ENCODE data around the gene BTBD16. TPM values are rescaled to one million over a fixed set of nuclear protein-coding genes. Genes with fewer than 3 reads are reported as not detected.

Gene BTBD16
- total and polyA plus RNA-seq, 2 of the 4 experiments (the other 2 are of a cell fraction), result not detected

DNA sequence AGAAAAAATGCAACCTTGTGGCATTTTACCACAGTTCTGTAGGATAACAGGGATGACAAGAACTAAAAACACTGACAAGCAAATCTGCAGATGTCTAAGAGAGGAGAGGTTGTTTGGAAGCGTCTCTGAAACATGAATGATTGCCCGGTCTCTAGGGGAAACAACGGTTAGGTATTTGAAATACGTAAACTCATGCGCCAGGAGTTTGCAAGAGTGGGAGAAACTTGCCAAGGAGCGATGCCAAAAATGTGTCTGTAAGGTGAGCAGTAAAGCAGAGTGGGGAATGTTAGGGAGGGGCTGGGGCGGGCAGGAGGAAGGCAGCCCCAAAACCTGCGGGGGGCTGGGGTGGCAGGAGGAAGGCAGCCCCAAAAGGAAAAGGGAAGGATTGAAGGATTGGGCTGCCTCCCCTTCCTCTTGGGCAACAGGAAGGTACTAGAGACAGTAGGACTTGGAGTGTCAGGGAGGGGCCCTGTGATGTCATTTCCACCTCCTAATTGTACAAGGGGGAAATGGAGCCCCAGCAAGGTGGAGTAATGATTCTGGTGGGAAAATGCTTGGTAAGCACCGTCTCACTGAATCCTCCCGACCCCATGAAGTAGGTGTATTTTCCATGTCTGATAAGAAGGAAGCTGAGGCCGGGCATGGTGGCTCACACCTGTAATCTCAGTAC, 70.2 kb downstream of the BTBD16 start:
- WGBS, 2 experiments (ENCODE audit: extremely low coverage in 2 of 2, insufficient read length in 1 of 2), result 49% methylated on average over 7 of the region's 11 CpGs; no CpG with 5 or more reads in 1 of the 2 experiments
- no peak overlapping the region for H2AK9ac ChIP-seq (replicated peaks; ENCODE audit: low read depth, low read length, poor library complexity)
- no peak overlapping the region for H2AK5ac ChIP-seq (ENCODE audit: low read depth, low read length)
- H3K79me1 ChIP-seq (ENCODE audit: low read depth in 1 of 2, low read length in 2 of 2), result no peaks in the 10 kb centered on the region
- H3K27ac ChIP-seq (ENCODE audit: insufficient read depth, low read length), result no peak overlapping the region
- H2AFZ ChIP-seq (replicated peaks; ENCODE audit: low read length, poor library complexity), result no peak overlapping the region
- H2BK5ac ChIP-seq (ENCODE audit: low read depth, low read length, poor library complexity, severe bottlenecking), result no peak overlapping the region
- H3K4me1 ChIP-seq (ENCODE audit: control insufficient read depth, insufficient read depth, low read length), result no peaks in the 10 kb centered on the region
- peaks cover 10% of the 10 kb centered on the region; the same call in 1 of the 2 replicates for H3K27me3 ChIP-seq (ENCODE audit: control insufficient read depth, insufficient read depth, low read length)
- no peaks in the 10 kb centered on the region for H3K36me3 ChIP-seq (ENCODE audit: control insufficient read depth, insufficient read depth, low read length)
- CTCF ChIA-PET, result interaction anchor here (0.6 kb wide), 1 partner anchor 181 kb away, joined by 3 read pairs; no protein-coding TSS in a partner anchor
- H3K14ac ChIP-seq (replicated peaks; ENCODE audit: low read depth, low read length), result no peak overlapping the region
- H2BK15ac ChIP-seq (ENCODE audit: low read depth, low read length), result no peak overlapping the region
- H4K8ac ChIP-seq (ENCODE audit: low read depth in 2 of 2, low read length in 2 of 2), result no peak overlapping the region
- no peak overlapping the region for H3K4ac ChIP-seq (ENCODE audit: low read depth, low read length)
- DNase-seq (no peak), ATAC-seq (ENCODE audit: low read depth) (no peak)
- H3K23ac ChIP-seq (ENCODE audit: low read depth, low read length), result no peak overlapping the region
- no peak overlapping the region for H4K91ac ChIP-seq (ENCODE audit: insufficient read depth, low read depth, low read length)
- no peak overlapping the region for H3K56ac ChIP-seq (ENCODE audit: extremely low read depth, insufficient read depth, low read length)
- H4K5ac ChIP-seq (ENCODE audit: low read depth, low read length), result no peak overlapping the region
- intact Hi-C loops (cut with micrococcal nuclease), result loop anchor here (5.0 kb wide), 2 partner anchors 34 to 361 kb away; no protein-coding TSS in a partner anchor
- TF ChIP-seq RAD21 (IDR thresholded peaks at IDR 0.05; ENCODE audit: low read length) (no peak), POLR2A (IDR thresholded peaks at IDR 0.05; ENCODE audit: low read depth, low read length) (no peak), RCOR1 (IDR thresholded peaks at IDR 0.05; ENCODE audit: insufficient replicate concordance, low read length) (no peak), CEBPB (IDR thresholded peaks at IDR 0.05; ENCODE audit: low read depth, low read length) (no peak), SMC3 (IDR thresholded peaks at IDR 0.05; ENCODE audit: low read depth, low read length) (no peak), NFE2L2 (IDR thresholded peaks at IDR 0.05; ENCODE audit: low read depth, low read length) (no peak), CHD1 (IDR thresholded peaks at IDR 0.05; ENCODE audit: low read depth, low read length) (no peak), FOS (IDR thresholded peaks at IDR 0.05; ENCODE audit: low read depth, low read length) (no peak), MAFK (IDR thresholded peaks at IDR 0.05; ENCODE audit: low read depth, low read length) (no peak), BHLHE40 (IDR thresholded peaks at IDR 0.05; ENCODE audit: low read depth, low read length) (no peak), MAZ (IDR thresholded peaks at IDR 0.05; ENCODE audit: borderline replicate concordance, low read depth, low read length) (no peak), MXI1 (IDR thresholded peaks at IDR 0.05; ENCODE audit: borderline replicate concordance, low read depth, low read length) (no peak), RFX5 (IDR thresholded peaks at IDR 0.05; ENCODE audit: low read depth, low read length) (no peak)
- TF ChIP-seq, protein P1, sequence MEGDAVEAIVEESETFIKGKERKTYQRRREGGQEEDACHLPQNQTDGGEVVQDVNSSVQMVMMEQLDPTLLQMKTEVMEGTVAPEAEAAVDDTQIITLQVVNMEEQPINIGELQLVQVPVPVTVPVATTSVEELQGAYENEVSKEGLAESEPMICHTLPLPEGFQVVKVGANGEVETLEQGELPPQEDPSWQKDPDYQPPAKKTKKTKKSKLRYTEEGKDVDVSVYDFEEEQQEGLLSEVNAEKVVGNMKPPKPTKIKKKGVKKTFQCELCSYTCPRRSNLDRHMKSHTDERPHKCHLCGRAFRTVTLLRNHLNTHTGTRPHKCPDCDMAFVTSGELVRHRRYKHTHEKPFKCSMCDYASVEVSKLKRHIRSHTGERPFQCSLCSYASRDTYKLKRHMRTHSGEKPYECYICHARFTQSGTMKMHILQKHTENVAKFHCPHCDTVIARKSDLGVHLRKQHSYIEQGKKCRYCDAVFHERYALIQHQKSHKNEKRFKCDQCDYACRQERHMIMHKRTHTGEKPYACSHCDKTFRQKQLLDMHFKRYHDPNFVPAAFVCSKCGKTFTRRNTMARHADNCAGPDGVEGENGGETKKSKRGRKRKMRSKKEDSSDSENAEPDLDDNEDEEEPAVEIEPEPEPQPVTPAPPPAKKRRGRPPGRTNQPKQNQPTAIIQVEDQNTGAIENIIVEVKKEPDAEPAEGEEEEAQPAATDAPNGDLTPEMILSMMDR (conservative IDR thresholded peaks at IDR 0.05; ENCODE audit: low read depth, low read length), result no peak
- TF ChIP-seq, protein P2, sequence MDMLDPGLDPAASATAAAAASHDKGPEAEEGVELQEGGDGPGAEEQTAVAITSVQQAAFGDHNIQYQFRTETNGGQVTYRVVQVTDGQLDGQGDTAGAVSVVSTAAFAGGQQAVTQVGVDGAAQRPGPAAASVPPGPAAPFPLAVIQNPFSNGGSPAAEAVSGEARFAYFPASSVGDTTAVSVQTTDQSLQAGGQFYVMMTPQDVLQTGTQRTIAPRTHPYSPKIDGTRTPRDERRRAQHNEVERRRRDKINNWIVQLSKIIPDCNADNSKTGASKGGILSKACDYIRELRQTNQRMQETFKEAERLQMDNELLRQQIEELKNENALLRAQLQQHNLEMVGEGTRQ (IDR thresholded peaks at IDR 0.05; ENCODE audit: low read depth, low read length), result no peak
- H4K20me1 ChIP-seq (ENCODE audit: insufficient read depth, low read length), result no peaks in the 10 kb centered on the region
- H3K9ac ChIP-seq (ENCODE audit: low read depth, low read length), result no peak overlapping the region
- no peak overlapping the region for H2BK20ac ChIP-seq (ENCODE audit: low read depth, low read length)
- no peaks in the 10 kb centered on the region for H3K9me3 ChIP-seq (ENCODE audit: control insufficient read depth, insufficient read depth, low read length)
- POLR2A ChIA-PET (ENCODE audit: unreplicated experiment), result no interaction called here
- no peak overlapping the region for H3K4me3 ChIP-seq (ENCODE audit: insufficient read depth, low read depth, low read length)
- BruUV-seq (replicated peaks), result no TSS peak
- H3K9me1 ChIP-seq (ENCODE audit: insufficient read depth, low read length), result no peaks in the 10 kb centered on the region
- H2BK120ac ChIP-seq (ENCODE audit: low read depth, low read length), result no peak overlapping the region
- no peak overlapping the region for H3K4me2 ChIP-seq (ENCODE audit: low read depth, low read length)
- in situ Hi-C loops (cut with MboI; ENCODE audit: low sequenced_read_pairs), result loop anchor here (5.0 to 10.0 kb wide), 2 partner anchors 91 to 234 kb away; no protein-coding TSS in a partner anchor
- dilution Hi-C loops (cut with HindIII; ENCODE audit: low sequenced_read_pairs, unreplicated experiment), result no loop called here
- H3K18ac ChIP-seq (ENCODE audit: low read depth, low read length), result no peak overlapping the region

Data from IMR-90 (cell line).